SK-N-MC (cell line): ENCODE data around the gene SDC4.

Experiments
- EZH2 ChIP-seq: fragments of 200-600 bp; sonication (generic); IDR thresholded peaks from one replicate; pipeline ENCODE4 v1.6.1; 2017; ENCODE audit warnings: antibody characterized with exemption
- FOXP2 ChIP-seq: optimal IDR thresholded peaks from 2 replicates; pipeline ENCODE3; 2011; ENCODE audit warnings: mild to moderate bottlenecking, moderate library complexity; ENCODE audit not compliant: insufficient read depth; ENCODE audit errors: extremely low read length, control extremely low read depth
- POLR2AphosphoS5 ChIP-seq: IDR thresholded peaks from 2 replicates; pipeline ENCODE4 v1.6.1; 2012; ENCODE audit warnings: mild to moderate bottlenecking, low read depth, low read length, borderline replicate concordance

GRCh38 chr20:45337367-45338120 lies 10.7 kb downstream of the SDC4 start:
- TF ChIP-seq POLR2AphosphoS5 (no peak), EZH2 (no peak), FOXP2 (no peak)
